ENCODE results near the gene ETV6.

The ETV6 gene

GRCh38 chr12:11797317-11797913 lies 147.9 kb downstream of the ETV6 start:
- no peak for DNase-seq (ENCODE audit: low spot score)
- TF ChIP-seq CTCF (IDR thresholded peaks at IDR 0.05; ENCODE audit: extremely low read depth, missing control alignments), result no peak

DNA sequence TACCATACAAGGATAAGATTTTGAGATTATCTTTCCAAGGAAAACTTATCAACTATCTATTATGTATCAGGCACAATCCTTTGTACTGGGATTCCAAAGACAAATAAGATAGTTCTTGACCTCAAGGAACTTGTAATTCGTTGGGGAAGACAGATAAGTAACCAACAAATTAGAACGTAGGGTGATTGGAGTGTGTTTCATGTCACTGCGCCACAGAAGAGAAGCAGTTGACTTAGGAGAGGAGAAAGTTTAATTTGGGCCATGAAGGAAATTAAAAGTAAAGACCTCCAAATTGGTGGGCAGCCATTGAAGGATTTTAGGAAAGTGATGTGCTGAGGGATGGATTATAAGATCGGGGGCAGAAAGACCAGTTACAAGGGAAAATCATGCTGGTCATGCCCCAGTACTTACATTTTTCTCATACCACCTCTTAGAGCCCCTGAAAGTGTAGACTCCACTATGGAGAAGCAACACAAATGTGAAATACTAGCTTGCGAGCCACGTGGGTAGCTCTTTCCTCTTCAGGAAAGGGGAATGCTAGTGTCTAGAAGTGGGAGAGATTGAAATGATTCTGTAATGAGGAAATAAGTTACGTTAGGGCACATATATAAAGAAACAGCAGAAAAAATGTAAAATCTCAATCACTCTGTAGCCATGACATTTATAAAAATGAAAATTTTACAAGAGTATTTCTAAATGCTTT lies 148.7 kb downstream of the ETV6 start:
- no peak for TF ChIP-seq CTCF (IDR thresholded peaks at IDR 0.05; ENCODE audit: extremely low read depth, missing control alignments)
- no peak for DNase-seq (ENCODE audit: low spot score)

DNA sequence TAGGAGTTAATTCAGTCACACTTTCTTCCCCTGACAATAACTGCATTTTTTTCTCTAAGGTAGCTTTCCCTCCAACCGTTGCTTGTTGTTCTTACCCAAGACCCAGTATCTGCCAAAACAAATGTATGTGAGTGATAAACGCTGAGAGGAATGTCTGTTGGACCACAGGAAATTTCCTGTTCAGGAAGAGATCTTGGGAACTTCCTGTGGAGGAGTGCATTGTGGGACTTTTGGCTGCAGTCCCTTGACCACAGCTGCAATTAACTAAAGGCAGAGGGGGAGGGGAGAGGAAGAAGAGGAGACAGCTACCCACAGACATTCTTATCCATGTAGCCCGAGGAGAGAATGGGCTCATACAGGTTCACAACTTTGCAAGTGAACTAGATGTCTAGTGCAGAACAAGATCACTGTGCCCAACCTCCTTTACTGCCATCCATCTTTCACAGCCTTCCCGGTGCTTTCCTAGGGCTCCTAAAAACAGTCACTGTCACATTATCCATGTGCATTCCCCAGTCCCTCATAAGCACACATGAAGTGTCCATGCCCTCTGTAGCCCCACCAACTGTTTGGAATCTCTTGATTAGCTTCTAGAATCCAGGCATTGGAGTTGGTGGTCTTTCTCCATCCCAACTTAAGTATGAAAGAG lies 149.5 kb downstream of the ETV6 start:
- no peak for TF ChIP-seq CTCF (IDR thresholded peaks at IDR 0.05; ENCODE audit: extremely low read depth, missing control alignments)
- no peak for DNase-seq (ENCODE audit: low spot score)

DNA sequence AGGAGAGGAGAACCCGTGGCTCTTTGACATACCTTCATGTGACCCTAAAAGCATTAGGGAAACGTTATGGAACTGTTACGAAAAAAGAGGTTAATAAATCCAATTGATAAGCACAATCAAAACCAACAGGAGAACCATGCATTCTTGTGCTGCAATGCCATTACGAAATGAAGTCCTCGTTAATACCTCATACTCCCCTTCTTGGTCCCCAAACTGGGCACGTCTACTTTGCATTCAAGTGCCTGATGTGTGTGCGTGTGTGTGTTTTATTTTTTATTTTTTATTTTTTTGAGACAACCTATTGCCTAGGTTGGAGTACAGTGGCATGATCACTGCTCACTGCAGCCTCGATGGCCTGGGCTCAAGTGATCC lies 150.0 kb downstream of the ETV6 start:
- no peak for TF ChIP-seq CTCF (IDR thresholded peaks at IDR 0.05; ENCODE audit: extremely low read depth, missing control alignments)
- no peak for DNase-seq (ENCODE audit: low spot score)

- no peak for TF ChIP-seq CTCF (IDR thresholded peaks at IDR 0.05; ENCODE audit: extremely low read depth, missing control alignments)
- no peak for DNase-seq (ENCODE audit: low spot score)
Measured at GRCh38 chr12:11801643-11802042, 152.2 kb downstream of the ETV6 start.

- DNase-seq (ENCODE audit: low spot score), result no peak
- TF ChIP-seq CTCF (IDR thresholded peaks at IDR 0.05; ENCODE audit: extremely low read depth, missing control alignments), result no peak
Measured at GRCh38 chr12:11804130-11804529, 154.7 kb downstream of the ETV6 start.

GRCh38 chr12:11805043-11805442 lies 155.6 kb downstream of the ETV6 start:
- no peak for DNase-seq (ENCODE audit: low spot score)
- no peak for TF ChIP-seq CTCF (IDR thresholded peaks at IDR 0.05; ENCODE audit: extremely low read depth, missing control alignments)
